GM23338 (cell line): ENCODE data around the gene CFTR. TPM values are rescaled to one million over a fixed set of nuclear protein-coding genes. Genes with fewer than 3 reads are reported as not detected.

ENCODE experiments used
- ATAC-seq: fragments of 200-7000 bp; cut with Tn5 transposase; 3 replicates; pipeline ENCODE4 v1.9.1; 2020
- DNase-seq: peaks from one replicate; pipeline ENCODE4 v3.0.0-alpha.2; 2015; ENCODE audit warnings: low spot score
- H2AFZ ChIP-seq: fragments of 200-600 bp; sonication (generic); 2 replicates; pipeline ENCODE4 v1.8.0; 2016; ENCODE audit warnings: antibody characterized with exemption, mild to moderate bottlenecking, moderate library complexity
- H3F3A ChIP-seq: fragments of 200-600 bp; sonication (generic); replicated peaks from 2 replicates; pipeline ENCODE4 v1.8.0; 2017; ENCODE audit warnings: antibody characterized with exemption, mixed run types, low read depth
- H3K27ac ChIP-seq: fragments of 200-600 bp; sonication (generic); 2 replicates; pipeline ENCODE4 v1.6.1; 2016; ENCODE audit warnings: low read depth
- H3K27me3 ChIP-seq: fragments of 200-600 bp; sonication (generic); 2 replicates; pipeline ENCODE4 v1.8.0; 2016; ENCODE audit warnings: mild to moderate bottlenecking, mixed run types, moderate library complexity; ENCODE audit not compliant: insufficient read depth
- H3K36me3 ChIP-seq: fragments of 200-600 bp; sonication (generic); 2 replicates; pipeline ENCODE4 v1.8.0; 2016; ENCODE audit warnings: mild to moderate bottlenecking; ENCODE audit not compliant: insufficient read depth
- H3K4me1 ChIP-seq: fragments of 200-600 bp; sonication (generic); 2 replicates; pipeline ENCODE4 v1.8.0; 2016; ENCODE audit warnings: mild to moderate bottlenecking, moderate library complexity; ENCODE audit not compliant: insufficient read depth
- H3K4me2 ChIP-seq: fragments of 200-600 bp; sonication (generic); 2 replicates; pipeline ENCODE4 v1.7.1; 2017; ENCODE audit warnings: mixed run types
- H3K4me3 ChIP-seq: fragments of 200-600 bp; sonication (generic); 2 replicates; pipeline ENCODE4 v1.6.1; 2016; ENCODE audit warnings: mixed run types
- H3K79me2 ChIP-seq: fragments of 200-600 bp; sonication (generic); replicated peaks from 2 replicates; pipeline ENCODE4 v1.8.0; 2017; ENCODE audit warnings: mild to moderate bottlenecking; ENCODE audit not compliant: insufficient read depth
- H3K9me2 ChIP-seq: fragments of 200-600 bp; sonication (generic); 2 replicates; pipeline ENCODE4 v1.8.0; 2017; ENCODE audit not compliant: insufficient read depth
- H4K20me1 ChIP-seq: fragments of 200-600 bp; sonication (generic); replicated peaks from 2 replicates; pipeline ENCODE4 v1.8.0; 2017; ENCODE audit warnings: mild to moderate bottlenecking; ENCODE audit not compliant: insufficient read depth
- H3K27ac Mint-ChIP-seq: 2 replicates; pipeline ENCODE4 v1.8.0; 2020; ENCODE audit warnings: inconsistent platforms, mild to moderate bottlenecking, moderate library complexity, mixed read lengths
- H3K27me3 Mint-ChIP-seq: 3 replicates; pipeline ENCODE4 v1.8.0; 2022; ENCODE audit warnings: low read depth, mild to moderate bottlenecking, moderate library complexity, mixed read lengths, inconsistent platforms; ENCODE audit not compliant: insufficient read depth, poor library complexity
- H3K36me3 Mint-ChIP-seq: 3 replicates; pipeline ENCODE4 v1.8.0; 2021; ENCODE audit warnings: low read depth, mild to moderate bottlenecking, inconsistent platforms, moderate library complexity, mixed read lengths
- H3K4me1 Mint-ChIP-seq: 3 replicates; pipeline ENCODE4 v1.8.0; 2020; ENCODE audit warnings: mild to moderate bottlenecking, inconsistent platforms, mixed read lengths
- H3K4me3 Mint-ChIP-seq: 3 replicates; pipeline ENCODE4 v1.8.0; 2021; ENCODE audit warnings: moderate library complexity, mild to moderate bottlenecking, inconsistent platforms, mixed read lengths
- H3K9me3 Mint-ChIP-seq: 3 replicates; pipeline ENCODE4 v1.8.0; 2020; ENCODE audit warnings: moderate library complexity, mild to moderate bottlenecking, inconsistent platforms, mixed read lengths
- CREB1 ChIP-seq: fragments of 250-450 bp; sonication (Bioruptor Pico); IDR thresholded peaks from 2 replicates; pipeline ENCODE4 v1.5.0; 2020; ENCODE audit warnings: low read depth, mild to moderate bottlenecking, moderate library complexity
- EZH2 ChIP-seq: fragments of 200-600 bp; sonication (generic); IDR thresholded peaks from one replicate; pipeline ENCODE4 v1.8.0; 2017; ENCODE audit warnings: antibody characterized with exemption, mild to moderate bottlenecking, low read depth; ENCODE audit not compliant: unreplicated experiment
- EZH2phosphoT487 ChIP-seq: fragments of 200-600 bp; sonication (generic); IDR thresholded peaks from one replicate; pipeline ENCODE4 v1.8.1; 2018; ENCODE audit warnings: antibody characterized with exemption; ENCODE audit not compliant: unreplicated experiment
- NANOG ChIP-seq: IDR thresholded peaks from 2 replicates; pipeline ENCODE4 v1.6.1; 2016; ENCODE audit warnings: antibody characterized with exemption, borderline replicate concordance
- POLR2AphosphoS5 ChIP-seq: IDR thresholded peaks from 2 replicates; pipeline ENCODE4 v1.6.1; 2016; ENCODE audit warnings: antibody characterized with exemption, low read depth
- STAT1 ChIP-seq: IDR thresholded peaks from one replicate; pipeline ENCODE4 v1.6.1; 2016; ENCODE audit warnings: antibody characterized with exemption; ENCODE audit not compliant: unreplicated experiment
- ZNF114 ChIP-seq: fragments of 250-450 bp; sonication (Bioruptor Pico); IDR thresholded peaks from 2 replicates; pipeline ENCODE4 v1.5.0; 2020; ENCODE audit warnings: mild to moderate bottlenecking, moderate library complexity
- ZNF331 ChIP-seq: fragments of 250-450 bp; sonication (Bioruptor Pico); IDR thresholded peaks from 2 replicates; pipeline ENCODE4 v1.5.0; 2020; ENCODE audit warnings: low read depth, mild to moderate bottlenecking, moderate library complexity
- polyA plus RNA-seq: library from polyadenylated mRNA; unstranded; fragments of >200 nt; fragmentation: Nextera tagmentation; extraction: Ambion mirVana; gene quantifications from 2 replicates; pipeline ENCODE4 v1.2.1, GENCODE V29; 2016
- total RNA-seq: library from RNA; depleted of rRNA; stranded (reverse); fragments of >200 nt; shearing (Covaris generic); gene quantifications from 2 replicates; pipeline ENCODE4 v1.2.3, GENCODE V29; 2014
- TF ChIP-seq, protein P1 (sequence below): IDR thresholded peaks from one replicate; pipeline ENCODE4 v1.6.1; 2018; ENCODE audit warnings: antibody characterized with exemption; ENCODE audit not compliant: unreplicated experiment
- TF ChIP-seq, protein P2 (sequence below): IDR thresholded peaks from 2 replicates; pipeline ENCODE4 v1.6.1; 2016; ENCODE audit warnings: antibody characterized with exemption
- TF ChIP-seq, protein P3 (sequence below), 2 experiments: fragments of 200-600 bp in 1 of 2; sonication (generic) in 1 of 2; conservative IDR thresholded peaks; 2 replicates each; pipeline versions ENCODE4 v1.5.1 to v1.6.1; 2016 to 2017; ENCODE audit warnings: antibody characterized with exemption in 2 of 2, low read depth in 2 of 2, mild to moderate bottlenecking in 2 of 2, moderate library complexity in 1 of 2

The CFTR gene
- total and polyA plus RNA-seq, 2 experiments from 2014 or later = 0.45 to 1.2 TPM

DNA sequence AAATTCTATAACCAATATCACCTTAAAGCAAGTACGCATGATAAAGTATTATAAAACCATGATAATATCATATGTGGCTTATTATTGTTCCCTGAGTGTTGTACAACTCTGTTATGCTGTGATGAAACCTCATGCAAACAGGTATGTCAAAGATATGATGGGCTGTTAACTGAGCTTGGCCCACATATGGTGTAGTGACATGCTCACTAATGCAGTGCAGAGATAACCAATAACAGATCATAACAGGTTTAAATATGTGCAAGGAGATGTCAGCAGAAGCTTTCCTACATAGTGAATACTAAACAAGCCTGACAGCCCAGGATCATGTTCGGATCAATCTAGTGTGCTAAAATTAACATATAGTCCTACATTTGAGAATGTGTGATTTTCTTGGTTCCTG, 9.6 kb downstream of the CFTR start:
- Mint-ChIP-seq H3K4me3 (no peak overlapping the region), H3K36me3 (no peaks in the 10 kb centered on the region), H3K4me1 (peaks cover 15% of the 10 kb centered on the region), H3K9me3 (no peaks in the 10 kb centered on the region), H3K27ac (no peak overlapping the region), H3K27me3 (peaks cover 3% of the 10 kb centered on the region)
- H3K27me3 ChIP-seq = no peaks in the 10 kb centered on the region
- no peak for TF ChIP-seq ZNF331 (CRISPR knock-in tag)
- no peak for TF ChIP-seq POLR2AphosphoS5
- TF ChIP-seq, protein P1, sequence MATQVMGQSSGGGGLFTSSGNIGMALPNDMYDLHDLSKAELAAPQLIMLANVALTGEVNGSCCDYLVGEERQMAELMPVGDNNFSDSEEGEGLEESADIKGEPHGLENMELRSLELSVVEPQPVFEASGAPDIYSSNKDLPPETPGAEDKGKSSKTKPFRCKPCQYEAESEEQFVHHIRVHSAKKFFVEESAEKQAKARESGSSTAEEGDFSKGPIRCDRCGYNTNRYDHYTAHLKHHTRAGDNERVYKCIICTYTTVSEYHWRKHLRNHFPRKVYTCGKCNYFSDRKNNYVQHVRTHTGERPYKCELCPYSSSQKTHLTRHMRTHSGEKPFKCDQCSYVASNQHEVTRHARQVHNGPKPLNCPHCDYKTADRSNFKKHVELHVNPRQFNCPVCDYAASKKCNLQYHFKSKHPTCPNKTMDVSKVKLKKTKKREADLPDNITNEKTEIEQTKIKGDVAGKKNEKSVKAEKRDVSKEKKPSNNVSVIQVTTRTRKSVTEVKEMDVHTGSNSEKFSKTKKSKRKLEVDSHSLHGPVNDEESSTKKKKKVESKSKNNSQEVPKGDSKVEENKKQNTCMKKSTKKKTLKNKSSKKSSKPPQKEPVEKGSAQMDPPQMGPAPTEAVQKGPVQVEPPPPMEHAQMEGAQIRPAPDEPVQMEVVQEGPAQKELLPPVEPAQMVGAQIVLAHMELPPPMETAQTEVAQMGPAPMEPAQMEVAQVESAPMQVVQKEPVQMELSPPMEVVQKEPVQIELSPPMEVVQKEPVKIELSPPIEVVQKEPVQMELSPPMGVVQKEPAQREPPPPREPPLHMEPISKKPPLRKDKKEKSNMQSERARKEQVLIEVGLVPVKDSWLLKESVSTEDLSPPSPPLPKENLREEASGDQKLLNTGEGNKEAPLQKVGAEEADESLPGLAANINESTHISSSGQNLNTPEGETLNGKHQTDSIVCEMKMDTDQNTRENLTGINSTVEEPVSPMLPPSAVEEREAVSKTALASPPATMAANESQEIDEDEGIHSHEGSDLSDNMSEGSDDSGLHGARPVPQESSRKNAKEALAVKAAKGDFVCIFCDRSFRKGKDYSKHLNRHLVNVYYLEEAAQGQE = no peak
- no peak for TF ChIP-seq CREB1
- no peak for TF ChIP-seq EZH2phosphoT487
- TF ChIP-seq NANOG = no peak
- TF ChIP-seq, protein P2, sequence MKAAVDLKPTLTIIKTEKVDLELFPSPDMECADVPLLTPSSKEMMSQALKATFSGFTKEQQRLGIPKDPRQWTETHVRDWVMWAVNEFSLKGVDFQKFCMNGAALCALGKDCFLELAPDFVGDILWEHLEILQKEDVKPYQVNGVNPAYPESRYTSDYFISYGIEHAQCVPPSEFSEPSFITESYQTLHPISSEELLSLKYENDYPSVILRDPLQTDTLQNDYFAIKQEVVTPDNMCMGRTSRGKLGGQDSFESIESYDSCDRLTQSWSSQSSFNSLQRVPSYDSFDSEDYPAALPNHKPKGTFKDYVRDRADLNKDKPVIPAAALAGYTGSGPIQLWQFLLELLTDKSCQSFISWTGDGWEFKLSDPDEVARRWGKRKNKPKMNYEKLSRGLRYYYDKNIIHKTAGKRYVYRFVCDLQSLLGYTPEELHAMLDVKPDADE = no peak
- TF ChIP-seq, protein P3, sequence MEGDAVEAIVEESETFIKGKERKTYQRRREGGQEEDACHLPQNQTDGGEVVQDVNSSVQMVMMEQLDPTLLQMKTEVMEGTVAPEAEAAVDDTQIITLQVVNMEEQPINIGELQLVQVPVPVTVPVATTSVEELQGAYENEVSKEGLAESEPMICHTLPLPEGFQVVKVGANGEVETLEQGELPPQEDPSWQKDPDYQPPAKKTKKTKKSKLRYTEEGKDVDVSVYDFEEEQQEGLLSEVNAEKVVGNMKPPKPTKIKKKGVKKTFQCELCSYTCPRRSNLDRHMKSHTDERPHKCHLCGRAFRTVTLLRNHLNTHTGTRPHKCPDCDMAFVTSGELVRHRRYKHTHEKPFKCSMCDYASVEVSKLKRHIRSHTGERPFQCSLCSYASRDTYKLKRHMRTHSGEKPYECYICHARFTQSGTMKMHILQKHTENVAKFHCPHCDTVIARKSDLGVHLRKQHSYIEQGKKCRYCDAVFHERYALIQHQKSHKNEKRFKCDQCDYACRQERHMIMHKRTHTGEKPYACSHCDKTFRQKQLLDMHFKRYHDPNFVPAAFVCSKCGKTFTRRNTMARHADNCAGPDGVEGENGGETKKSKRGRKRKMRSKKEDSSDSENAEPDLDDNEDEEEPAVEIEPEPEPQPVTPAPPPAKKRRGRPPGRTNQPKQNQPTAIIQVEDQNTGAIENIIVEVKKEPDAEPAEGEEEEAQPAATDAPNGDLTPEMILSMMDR (conservative IDR thresholded peaks at IDR 0.05; ENCODE audit: low read depth in 2 of 2) = no peak
- TF ChIP-seq ZNF114 (CRISPR knock-in tag) = no peak
- no peak for TF ChIP-seq EZH2
- no peak for TF ChIP-seq STAT1
- no peaks in the 10 kb centered on the region for H3K36me3 ChIP-seq
- H4K20me1 ChIP-seq = no peaks in the 10 kb centered on the region
- H3K79me2 ChIP-seq = no peaks in the 10 kb centered on the region
- peaks cover 9% of the 10 kb centered on the region for H3K4me1 ChIP-seq
- no peak overlapping the region for H3K4me3 ChIP-seq
- H3K9me2 ChIP-seq = 0 out of 2 replicates have a peak, but pooled peaks cover 4% of the 10 kb centered on the region
- ATAC-seq (no peak), DNase-seq (no peak)
- H3K27ac ChIP-seq = no peak overlapping the region
- no peak overlapping the region for H2AFZ ChIP-seq
- H3K4me2 ChIP-seq = no peak overlapping the region
- no peaks in the 10 kb centered on the region for H3F3A ChIP-seq
